K562 (cell line): ENCODE results near the gene SLC1A5. TPM values are rescaled to one million over a fixed set of nuclear protein-coding genes. Genes with fewer than 3 reads are reported as not detected.
A peak's percentile ranks its signal among the peaks of the same experiment; 100 is the strongest.

ENCODE experiments used
- ARNT ChIP-seq, 2 experiments: fragments of 450-650 bp; IDR thresholded peaks; 2 replicates each; pipeline ENCODE4 v1.6.1; 2016; ENCODE audit warnings: mild to moderate bottlenecking in 1 of 2
- CBX3 ChIP-seq, 2 experiments: IDR thresholded peaks; 1 replicate in 1 of 2; 2 replicates in 1 of 2; pipeline ENCODE4 v1.6.1; 2012; ENCODE audit warnings: inconsistent platforms in 2 of 2, low read length in 2 of 2, borderline replicate concordance in 1 of 2, control low read depth in 1 of 2
- FOSL1 ChIP-seq: fragments of 200-800 bp; sonication (Bioruptor generic); conservative IDR thresholded peaks from 2 replicates; pipeline ENCODE4 v1.6.1; 2016; ENCODE audit warnings: missing genetic modification characterization, missing compliant biosample characterization
- JUND ChIP-seq, 2 experiments: IDR thresholded peaks; 2 replicates in 1 of 2; 3 replicates in 1 of 2; pipeline ENCODE4 v1.6.1; 2011; ENCODE audit warnings: borderline replicate concordance in 2 of 2, low read depth in 2 of 2, low read length in 2 of 2, improper control_type of control experiment in 1 of 2, missing biosample characterization in 1 of 2, missing genetic modification characterization in 1 of 2, missing genetic modification reagents in 1 of 2
- KAT7 ChIP-seq: sonication (generic); formaldehyde crosslinking; IDR thresholded peaks from 2 replicates; pipeline ENCODE4 v1.8.0; 2022; ENCODE audit warnings: missing genetic modification reagents, mild to moderate bottlenecking, borderline replicate concordance
- KLF13 ChIP-seq: fragments of 450-650 bp; IDR thresholded peaks from 2 replicates; pipeline ENCODE4 v1.6.1; 2016; ENCODE audit warnings: missing genetic modification characterization, low read depth, mild to moderate bottlenecking, missing compliant biosample characterization, moderate library complexity, borderline replicate concordance
- NCOA2 ChIP-seq, 2 experiments: fragments of 450-650 bp; IDR thresholded peaks; 2 replicates each; pipeline ENCODE4 v1.6.1; 2018; ENCODE audit warnings: mild to moderate bottlenecking in 2 of 2, moderate library complexity in 1 of 2; ENCODE audit not compliant: partially characterized antibody in 2 of 2
- PHB ChIP-seq: fragments of 250-450 bp; sonication (Bioruptor Pico); IDR thresholded peaks from 2 replicates; pipeline ENCODE4 v1.5.0; 2021
- RBM17 ChIP-seq: fragments of 200-400 bp; formaldehyde crosslinking; IDR thresholded peaks from 2 replicates; pipeline ENCODE4 v1.6.1; 2017; ENCODE audit warnings: low read depth, mild to moderate bottlenecking, low read length, borderline replicate concordance
- SRSF7 ChIP-seq: fragments of 200-400 bp; formaldehyde crosslinking; optimal IDR thresholded peaks from 2 replicates; pipeline ENCODE3; 2017; ENCODE audit warnings: mild to moderate bottlenecking, low read depth, low read length
- TARDBP ChIP-seq: fragments of 450-650 bp; IDR thresholded peaks from 2 replicates; pipeline ENCODE4 v1.6.1; 2016
- TCFL5 ChIP-seq: fragments of 250-450 bp; sonication (Bioruptor Pico); conservative IDR thresholded peaks from 2 replicates; pipeline ENCODE4 v1.6.1; 2021; ENCODE audit warnings: mild to moderate bottlenecking, moderate library complexity, matching md5 sums
- ZBTB1 ChIP-seq: sonication (generic); formaldehyde crosslinking; IDR thresholded peaks from 2 replicates; pipeline ENCODE4 v1.8.1; 2023; ENCODE audit warnings: missing genetic modification reagents, low read depth, mild to moderate bottlenecking, borderline replicate concordance
- ZNF121 ChIP-seq: sonication (generic); formaldehyde crosslinking; conservative IDR thresholded peaks from 2 replicates; pipeline ENCODE4 v1.8.0; 2022; ENCODE audit warnings: missing genetic modification reagents
- ZNF444 ChIP-seq: fragments of 250-450 bp; sonication (Bioruptor Pico); IDR thresholded peaks from 2 replicates; pipeline ENCODE4 v1.4.0; 2020; ENCODE audit warnings: mild to moderate bottlenecking, moderate library complexity
- ZNF584 ChIP-seq: fragments of 200-800 bp; sonication (Bioruptor generic); IDR thresholded peaks from 2 replicates; pipeline ENCODE4 v1.6.1; 2016; ENCODE audit warnings: low read depth, mild to moderate bottlenecking, missing genetic modification characterization, missing compliant biosample characterization
- polyA plus RNA-seq, 8 experiments: library from polyadenylated mRNA; depleted of rRNA in 4 of 8; stranded (reverse) in 5 of 8; unstranded in 3 of 8; fragments of >200 nt; fragmentation: Nextera tagmentation in 2 of 8; fragmentation: Illumina TruSeq in 1 of 8; extraction: Ambion mirVana in 2 of 8; extraction: Trizol in 1 of 8; gene quantifications; 2 replicates each; pipeline versions ENCODE4 v1.2.1 to v1.2.3, GENCODE V29; 2011 to 2014; ENCODE audit warnings: inconsistent platforms in 1 of 8, missing spikeins in 1 of 8
- total RNA-seq, 7 experiments: library from RNA; depleted of rRNA in 6 of 7; stranded (reverse); fragments of >200 nt in 6 of 7; fragmentation: Illumina TruSeq in 2 of 7; extraction: Trizol in 2 of 7; gene quantifications; 2 replicates each; pipeline versions ENCODE4 v1.2.1 to v1.2.3, GENCODE V29; 2011 to 2021; ENCODE audit warnings: low replicate concordance in 1 of 7
- TF ChIP-seq, protein P1 (sequence below): fragments of 250-450 bp; sonication (Bioruptor Pico); IDR thresholded peaks from 2 replicates; pipeline ENCODE4 v1.5.1; 2021; ENCODE audit warnings: mild to moderate bottlenecking

SLC1A5 gene
- total and polyA plus RNA-seq, 9 of the 15 experiments (the other 6 are each of a cell fraction or from before 2014, with no cell fraction given): 31.2 to 417 (median 134) TPM

DNA sequence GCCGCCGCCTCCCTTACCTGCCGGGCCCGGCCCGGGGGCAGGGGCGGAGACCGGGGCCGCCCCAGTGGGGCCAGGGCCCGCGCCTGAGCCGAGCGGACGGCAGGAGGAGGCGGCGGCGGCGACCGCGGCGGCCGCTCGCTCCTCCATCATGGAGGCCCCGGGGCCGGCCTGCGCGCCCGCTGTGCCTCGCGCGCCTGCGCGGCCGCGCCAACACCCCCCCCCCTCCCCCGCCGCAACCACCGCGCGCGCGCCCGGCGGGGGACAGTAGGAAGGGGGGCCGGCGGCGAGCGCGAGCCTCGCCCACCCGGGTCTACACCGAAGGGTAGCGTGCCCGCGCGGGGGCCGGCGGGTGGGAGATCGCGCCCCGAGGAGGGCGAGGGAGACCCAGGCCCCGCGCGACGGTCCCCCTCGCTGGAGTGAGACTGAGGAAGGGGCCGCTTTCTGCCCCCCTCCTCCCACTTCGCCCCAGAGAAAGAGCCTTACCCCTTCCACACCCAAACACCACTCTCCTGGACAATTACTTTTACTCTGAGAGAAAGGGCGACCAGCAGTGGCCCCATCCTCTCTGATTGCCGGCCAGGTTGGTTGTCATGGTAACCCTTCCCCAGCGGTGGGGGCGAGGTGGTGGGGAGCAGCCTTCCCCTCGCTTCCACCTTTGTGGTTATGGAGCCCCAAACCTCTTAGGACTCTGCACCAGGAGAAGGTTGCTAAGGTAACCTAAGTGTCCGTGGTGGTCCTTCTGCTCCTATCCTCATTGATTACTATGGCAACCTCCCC lies 41.9 kb downstream of the SLC1A5 start, which contains the start of gene STRN4 (continued):
- no peak for TF ChIP-seq TCFL5 (CRISPR knock-in tag)
- no peak for TF ChIP-seq ARNT (IDR thresholded peaks at IDR 0.05)
- no peak for TF ChIP-seq SRSF7
- no peak for TF ChIP-seq ZBTB1
- no peak for TF ChIP-seq NCOA2 (IDR thresholded peaks at IDR 0.05; ENCODE audit: partially characterized antibody in 2 of 2)
- 0 out of 2 replicates have a peak, but pooled peaks have one; percentile 7 for TF ChIP-seq FOSL1
- no peak for TF ChIP-seq ZNF121 (CRISPR knock-in tag)
- no peak for TF ChIP-seq ZNF584
- no peak for TF ChIP-seq ZNF444 (CRISPR knock-in tag)
- no peak for TF ChIP-seq RBM17
- 0 out of 2 replicates have a peak, but pooled peaks have one; percentile 15 for TF ChIP-seq KAT7 (CRISPR knock-in tag)
- TF ChIP-seq TARDBP: no peak
- TF ChIP-seq KLF13: no peak
- TF ChIP-seq CBX3 (IDR thresholded peaks at IDR 0.05; ENCODE audit: borderline replicate concordance in 1 of 2, low read length in 2 of 2): no peak
- TF ChIP-seq, protein P1, sequence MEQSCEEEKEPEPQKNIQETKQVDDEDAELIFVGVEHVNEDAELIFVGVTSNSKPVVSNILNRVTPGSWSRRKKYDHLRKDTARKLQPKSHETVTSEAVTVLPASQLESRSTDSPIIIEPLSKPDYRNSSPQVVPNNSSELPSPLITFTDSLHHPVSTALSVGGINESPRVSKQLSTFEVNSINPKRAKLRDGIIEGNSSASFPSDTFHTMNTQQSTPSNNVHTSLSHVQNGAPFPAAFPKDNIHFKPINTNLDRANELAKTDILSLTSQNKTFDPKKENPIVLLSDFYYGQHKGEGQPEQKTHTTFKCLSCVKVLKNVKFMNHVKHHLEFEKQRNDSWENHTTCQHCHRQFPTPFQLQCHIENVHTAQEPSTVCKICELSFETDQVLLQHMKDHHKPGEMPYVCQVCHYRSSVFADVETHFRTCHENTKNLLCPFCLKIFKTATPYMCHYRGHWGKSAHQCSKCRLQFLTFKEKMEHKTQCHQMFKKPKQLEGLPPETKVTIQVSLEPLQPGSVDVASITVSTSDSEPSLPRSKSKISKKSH: no peak
- no peak for TF ChIP-seq PHB (CRISPR knock-in tag)
- no peak for TF ChIP-seq JUND (IDR thresholded peaks at IDR 0.05; ENCODE audit: borderline replicate concordance, low read depth, low read length)
- TF ChIP-seq JUND (tag; IDR thresholded peaks at IDR 0.05; ENCODE audit: borderline replicate concordance, low read depth, low read length): no peak
